SH-SY5Y (cell line): Measurements from ENCODE around the gene CMBL.

Experiments used
- GATA2 ChIP-seq: IDR thresholded peaks from 2 replicates; pipeline ENCODE4 v1.6.1; 2011; ENCODE audit warnings: mild to moderate bottlenecking, low read depth, low read length
- GATA3 ChIP-seq: IDR thresholded peaks from 2 replicates; pipeline ENCODE4 v1.6.1; 2011; ENCODE audit warnings: low read depth, mild to moderate bottlenecking, low read length, moderate library complexity

GRCh38 chr5:10351919-10352318 is 44.2 kb upstream of the CMBL start:
- TF ChIP-seq GATA3 (no peak), GATA2 (no peak)
